ENCODE measurements around the gene ILK.

DNA sequence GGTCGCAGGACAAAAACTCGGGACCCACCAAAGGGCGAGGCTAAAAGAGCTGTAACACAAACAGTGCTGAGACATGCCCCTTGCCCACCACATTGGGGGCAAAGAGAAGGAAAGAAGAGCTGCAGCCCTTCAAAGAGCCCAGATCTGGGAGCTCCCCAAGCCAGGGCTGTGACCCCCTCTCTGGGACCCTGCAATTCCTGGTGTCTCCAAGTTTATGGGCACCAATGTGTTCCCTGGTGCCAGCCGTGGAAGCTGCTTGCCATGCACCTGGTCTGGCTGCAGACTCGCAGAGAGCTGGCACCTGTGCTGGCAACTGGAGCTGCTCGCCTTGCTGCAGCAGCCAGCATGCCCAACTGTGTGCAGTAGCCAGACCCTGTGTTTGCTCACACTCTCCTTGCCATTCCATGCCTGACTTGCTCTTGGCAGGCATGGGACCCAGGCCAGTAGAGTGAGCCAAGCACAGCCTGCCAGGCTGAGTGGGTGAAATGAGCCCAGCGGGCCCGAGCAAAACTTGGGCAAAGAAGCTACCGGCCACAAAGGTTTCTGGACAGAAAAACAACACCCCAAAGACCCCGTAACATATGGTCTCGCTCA lies 16.1 kb upstream of the ILK start:
- TF ChIP-seq, protein P1, sequence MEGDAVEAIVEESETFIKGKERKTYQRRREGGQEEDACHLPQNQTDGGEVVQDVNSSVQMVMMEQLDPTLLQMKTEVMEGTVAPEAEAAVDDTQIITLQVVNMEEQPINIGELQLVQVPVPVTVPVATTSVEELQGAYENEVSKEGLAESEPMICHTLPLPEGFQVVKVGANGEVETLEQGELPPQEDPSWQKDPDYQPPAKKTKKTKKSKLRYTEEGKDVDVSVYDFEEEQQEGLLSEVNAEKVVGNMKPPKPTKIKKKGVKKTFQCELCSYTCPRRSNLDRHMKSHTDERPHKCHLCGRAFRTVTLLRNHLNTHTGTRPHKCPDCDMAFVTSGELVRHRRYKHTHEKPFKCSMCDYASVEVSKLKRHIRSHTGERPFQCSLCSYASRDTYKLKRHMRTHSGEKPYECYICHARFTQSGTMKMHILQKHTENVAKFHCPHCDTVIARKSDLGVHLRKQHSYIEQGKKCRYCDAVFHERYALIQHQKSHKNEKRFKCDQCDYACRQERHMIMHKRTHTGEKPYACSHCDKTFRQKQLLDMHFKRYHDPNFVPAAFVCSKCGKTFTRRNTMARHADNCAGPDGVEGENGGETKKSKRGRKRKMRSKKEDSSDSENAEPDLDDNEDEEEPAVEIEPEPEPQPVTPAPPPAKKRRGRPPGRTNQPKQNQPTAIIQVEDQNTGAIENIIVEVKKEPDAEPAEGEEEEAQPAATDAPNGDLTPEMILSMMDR (IDR thresholded peaks at IDR 0.05; ENCODE audit: insufficient read depth, low read depth, low read length), result no peak
- no peak for TF ChIP-seq EZH2 (IDR thresholded peaks at IDR 0.05; ENCODE audit: insufficient read depth, low read length)
